Natural killer cell (primary cell): ENCODE data around the gene AKTIP. TPM values are rescaled to one million over a fixed set of nuclear protein-coding genes. Genes with fewer than 3 reads are reported as not detected.

Experiments used
- ATAC-seq, 3 donors: fragments of 150-1000 bp in 2 of 3; fragments of 200-7000 bp in 1 of 3; cut with Tn5 transposase; 1 replicate in 1 of 3; 2 replicates in 2 of 3; pipeline ENCODE4 v1.10.0; 2021; ENCODE audit warnings: mild to moderate bottlenecking in 2 of 3, moderate library complexity in 2 of 3
- DNase-seq, 2 donors: peaks; one replicate each; pipeline versions ENCODE4 v3.0.0 to v3.0.0-alpha.2; 2013 to 2021; ENCODE audit warnings: mixed read lengths in 1 of 2
- H3K27ac ChIP-seq: one replicate; pipeline ENCODE4 v1.5.1; 2013; ENCODE audit warnings: mild to moderate bottlenecking, low read length
- H3K27me3 ChIP-seq: one replicate; pipeline ENCODE4 v1.6.1; 2013; ENCODE audit warnings: low read length; ENCODE audit not compliant: control insufficient read depth, insufficient read depth
- H3K36me3 ChIP-seq: one replicate; pipeline ENCODE4 v1.6.1; 2013; ENCODE audit warnings: low read length; ENCODE audit not compliant: control insufficient read depth, insufficient read depth
- H3K4me1 ChIP-seq: one replicate; pipeline ENCODE4 v1.6.1; 2013; ENCODE audit warnings: low read length; ENCODE audit not compliant: control insufficient read depth, insufficient read depth
- H3K4me3 ChIP-seq: one replicate; pipeline ENCODE4 v1.5.1; 2013; ENCODE audit warnings: low read length
- H3K9me3 ChIP-seq: one replicate; pipeline ENCODE4 v1.6.1; 2013; ENCODE audit warnings: low read length; ENCODE audit not compliant: control insufficient read depth, insufficient read depth
- H3K27ac Mint-ChIP-seq, 2 donors: one replicate each; pipeline ENCODE4 v1.8.0; 2022; ENCODE audit warnings: mild to moderate bottlenecking in 2 of 2, mixed read lengths in 2 of 2, moderate library complexity in 1 of 2
- H3K27me3 Mint-ChIP-seq, 2 donors: one replicate each; pipeline ENCODE4 v1.8.0; 2022; ENCODE audit warnings: low read depth in 2 of 2, mixed read lengths in 2 of 2
- H3K36me3 Mint-ChIP-seq: one replicate; pipeline ENCODE4 v1.8.0; 2022; ENCODE audit warnings: mixed read lengths
- H3K4me1 Mint-ChIP-seq, 2 donors: one replicate each; pipeline ENCODE4 v1.8.0; 2022; ENCODE audit warnings: mixed read lengths in 2 of 2
- H3K4me3 Mint-ChIP-seq: one replicate; pipeline ENCODE4 v1.8.0; 2022; ENCODE audit warnings: mild to moderate bottlenecking, moderate library complexity, mixed read lengths
- H3K9me3 Mint-ChIP-seq, 2 donors: one replicate each; pipeline ENCODE4 v1.8.0; 2022; ENCODE audit warnings: mixed read lengths in 2 of 2
- WGBS: methylation state at CpG from one replicate; pipeline ENCODE4 v1.1.7; 2013; ENCODE audit warnings: missing lambda C conversion rate; ENCODE audit not compliant: insufficient coverage; 5-methylcytosine and 5-hydroxymethylcytosine counted together
- intact Hi-C: fragments of 100-400 bp; cut with micrococcal nuclease; formaldehyde crosslinking; loops from one replicate; pipeline ENCODE4 v1.14.2; 2022
- total RNA-seq, 4 donors: library from RNA; stranded (reverse); fragments of 120-200 nt in 1 of 4; gene quantifications; one replicate each; pipeline versions ENCODE4 v1.2.3 to v1.2.4, GENCODE V29; 2013 to 2022
- TF ChIP-seq, protein P1 (sequence below): fragments of 200-600 bp; IDR thresholded peaks from one replicate; pipeline ENCODE4 v1.8.0; 2022; ENCODE audit warnings: antibody characterized with exemption

Gene AKTIP
- total RNA-seq, 3 donors from 2014 or later (not counting 1 experiment from before 2014, with no cell fraction given) = 22.0 to 33.2 (median 23.2) TPM

DNA sequence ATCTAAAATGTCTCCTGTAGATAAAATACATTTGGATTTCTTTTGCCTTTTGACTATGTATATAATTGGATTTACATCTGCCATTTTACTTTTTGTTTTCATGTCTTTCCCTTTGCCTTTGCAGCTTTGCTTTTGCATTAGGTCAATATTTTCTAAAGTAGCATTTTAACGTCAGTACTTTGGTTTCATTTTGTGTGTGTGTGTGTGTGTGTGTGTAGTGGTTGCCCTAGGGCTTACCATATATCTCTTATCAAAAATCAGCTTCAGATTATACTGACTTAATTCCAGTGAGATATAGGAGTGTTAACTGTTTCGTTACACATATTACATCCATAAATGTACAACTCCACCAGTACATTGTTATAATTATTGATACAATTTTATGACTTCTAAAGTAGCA lies 26.1 kb downstream of the AKTIP start:
- intact Hi-C loops = no loop called here
- peaks cover 44% of the 10 kb centered on the region for H3K36me3 Mint-ChIP-seq

DNA sequence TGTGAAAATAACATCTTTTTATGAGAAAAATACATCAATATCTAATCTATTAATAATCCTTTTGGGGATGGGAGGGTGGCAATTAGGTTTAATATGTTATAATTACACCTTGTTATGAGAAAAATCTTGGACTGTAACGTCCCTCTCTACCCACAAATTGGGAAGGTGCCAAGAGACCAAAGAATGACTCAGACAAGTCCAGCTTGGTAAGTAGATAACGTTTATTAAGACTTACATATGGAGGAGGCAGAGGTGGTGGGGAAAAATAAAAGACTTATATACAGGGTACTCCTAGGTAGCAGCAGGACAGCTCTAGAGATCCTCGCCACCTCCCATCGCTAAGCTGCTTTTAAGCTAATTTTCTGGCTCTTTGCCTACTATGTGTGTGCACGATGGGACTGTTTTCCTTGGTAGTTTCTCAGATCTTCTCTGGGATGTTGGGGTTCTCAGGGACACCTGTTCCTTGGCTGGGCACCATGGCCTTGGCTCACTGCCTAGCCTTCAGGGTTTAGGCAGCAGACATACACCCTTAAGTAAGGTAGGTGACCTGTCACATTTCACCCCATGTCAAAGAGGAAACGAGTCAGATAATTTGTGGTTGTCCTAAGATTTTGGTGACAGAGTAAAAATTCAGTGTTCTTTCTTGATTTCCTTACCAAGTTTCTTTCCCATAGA lies 37.3 kb downstream of the AKTIP start:
- no peaks in the 10 kb centered on the region for H3K9me3 Mint-ChIP-seq
- H3K4me3 Mint-ChIP-seq = no peak overlapping the region
- H3K9me3 ChIP-seq = no peaks in the 10 kb centered on the region
- no peaks in the 10 kb centered on the region for H3K27me3 Mint-ChIP-seq
- peaks cover 9 to 20% of the 10 kb centered on the region in 2 donors for H3K4me1 Mint-ChIP-seq
- intact Hi-C loops = no loop called here
- TF ChIP-seq, protein P1, sequence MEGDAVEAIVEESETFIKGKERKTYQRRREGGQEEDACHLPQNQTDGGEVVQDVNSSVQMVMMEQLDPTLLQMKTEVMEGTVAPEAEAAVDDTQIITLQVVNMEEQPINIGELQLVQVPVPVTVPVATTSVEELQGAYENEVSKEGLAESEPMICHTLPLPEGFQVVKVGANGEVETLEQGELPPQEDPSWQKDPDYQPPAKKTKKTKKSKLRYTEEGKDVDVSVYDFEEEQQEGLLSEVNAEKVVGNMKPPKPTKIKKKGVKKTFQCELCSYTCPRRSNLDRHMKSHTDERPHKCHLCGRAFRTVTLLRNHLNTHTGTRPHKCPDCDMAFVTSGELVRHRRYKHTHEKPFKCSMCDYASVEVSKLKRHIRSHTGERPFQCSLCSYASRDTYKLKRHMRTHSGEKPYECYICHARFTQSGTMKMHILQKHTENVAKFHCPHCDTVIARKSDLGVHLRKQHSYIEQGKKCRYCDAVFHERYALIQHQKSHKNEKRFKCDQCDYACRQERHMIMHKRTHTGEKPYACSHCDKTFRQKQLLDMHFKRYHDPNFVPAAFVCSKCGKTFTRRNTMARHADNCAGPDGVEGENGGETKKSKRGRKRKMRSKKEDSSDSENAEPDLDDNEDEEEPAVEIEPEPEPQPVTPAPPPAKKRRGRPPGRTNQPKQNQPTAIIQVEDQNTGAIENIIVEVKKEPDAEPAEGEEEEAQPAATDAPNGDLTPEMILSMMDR = no peak
- no peak overlapping the region for H3K27ac ChIP-seq
- H3K36me3 Mint-ChIP-seq = peaks cover 12% of the 10 kb centered on the region
- no peaks in the 10 kb centered on the region for H3K27me3 ChIP-seq
- H3K4me3 ChIP-seq = no peak overlapping the region
- peaks cover 87% of the 10 kb centered on the region for H3K36me3 ChIP-seq
- no peak overlapping the region for H3K27ac Mint-ChIP-seq
- H3K4me1 ChIP-seq = peaks cover 5% of the 10 kb centered on the region
- DNase-seq = no peak
- 65% methylated on average over 5 of the region's 6 CpGs for WGBS
- ATAC-seq = no peak

More for the DNA sequence above, 26.1 kb downstream of the AKTIP start:
- H3K27me3 Mint-ChIP-seq = no peaks in the 10 kb centered on the region
- Histone ChIP-seq H3K27ac (no peak overlapping the region), H3K4me1 (peaks cover 3% of the 10 kb centered on the region), H3K27me3 (no peaks in the 10 kb centered on the region), H3K4me3 (no peak overlapping the region), H3K9me3 (no peaks in the 10 kb centered on the region), H3K36me3 (peaks cover 85% of the 10 kb centered on the region)
- H3K4me3 Mint-ChIP-seq = no peak overlapping the region
- ATAC-seq (no peak), DNase-seq (no peak)
- H3K27ac Mint-ChIP-seq = peak overlapping the region; percentile 48 to 72
- TF ChIP-seq, protein P1 = no peak
- no CpG with 5 or more reads among the region's 2 CpGs for WGBS
- H3K4me1 Mint-ChIP-seq = peaks cover 26 to 43% of the 10 kb centered on the region in 2 donors
- no peaks in the 10 kb centered on the region for H3K9me3 Mint-ChIP-seq

DNA sequence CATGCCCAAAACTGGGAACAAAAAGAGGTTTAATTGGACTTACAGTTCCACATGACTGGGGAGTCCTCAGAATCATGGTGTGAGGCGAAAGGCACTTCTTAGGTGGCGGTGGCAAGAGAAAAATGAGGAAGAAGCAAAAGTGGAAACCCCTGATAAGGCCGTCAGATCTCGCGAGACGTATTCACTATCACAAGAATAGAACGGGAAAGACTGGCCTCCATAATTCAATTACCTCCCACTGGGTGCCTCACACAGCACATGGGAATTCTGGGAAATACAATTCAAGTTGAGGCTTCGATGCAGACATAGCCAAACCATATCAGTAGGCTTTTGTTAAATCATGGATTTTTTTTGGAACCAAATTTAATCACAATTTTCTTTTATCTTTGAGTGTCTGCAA lies 44.4 kb downstream of the AKTIP start:
- peak overlapping the region; percentile 93 for H3K4me3 Mint-ChIP-seq
- Histone ChIP-seq H3K4me3 (no peak overlapping the region), H3K27me3 (no peaks in the 10 kb centered on the region), H3K36me3 (peaks cover 59% of the 10 kb centered on the region), H3K9me3 (no peaks in the 10 kb centered on the region), H3K27ac (no peak overlapping the region), H3K4me1 (peaks cover 36% of the 10 kb centered on the region)
- peak overlapping the region; percentile 88 to 91 for H3K27ac Mint-ChIP-seq
- intact Hi-C loops = loop anchor here (10.0 kb wide), 1 partner anchor 364 kb away; no protein-coding TSS in a partner anchor
- WGBS = 90% methylated on average over 5 of the region's 8 CpGs
- DNase-seq = no peak
- peaks cover 76 to 77% of the 10 kb centered on the region in 2 donors for H3K4me1 Mint-ChIP-seq
- TF ChIP-seq, protein P1 = no peak
- no peaks in the 10 kb centered on the region for H3K27me3 Mint-ChIP-seq
- H3K9me3 Mint-ChIP-seq = no peaks in the 10 kb centered on the region
- H3K36me3 Mint-ChIP-seq = peaks cover 23% of the 10 kb centered on the region
- no peak for ATAC-seq
